Frontal cortex (tissue), 4 donors: ENCODE results near the gene ALOX5AP. TPM values are rescaled to one million over a fixed set of nuclear protein-coding genes. Genes with fewer than 3 reads are reported as not detected.
"Not testable (repeated sequence)": the region's sequence is repeated elsewhere in the genome, so short reads cannot be mapped to it uniquely, and the experiment has no call there.

Experiments used
- DNase-seq, 2 donors: peaks; one replicate each; pipeline ENCODE4 v3.0.0; 2012; ENCODE audit warnings: low spot score in 2 of 2
- FAIRE-seq: peaks from 2 replicates; lab custom pipeline; 2012; peaks lifted over from hg19 to GRCh38; lab: Jason Lieb, UNC
- total RNA-seq: library from RNA; depleted of rRNA; stranded (reverse); fragments of >200 nt; gene quantifications from one replicate; pipeline ENCODE4 v1.2.3, GENCODE V29; 2014
- donor health status: control.
- donor health status: control.
- donor health status: control.

ALOX5AP gene
- total RNA-seq, 1 donor from 2014 or later, result 2.0 TPM

GRCh38 chr13:30734439-30734838, 904 bp upstream of the ALOX5AP start:
- no peak for DNase-seq
- FAIRE-seq, result no peak

GRCh38 chr13:30735872-30736175, 481 bp downstream of the ALOX5AP start:
- FAIRE-seq (no peak), DNase-seq (no peak)

- DNase-seq (no peak), FAIRE-seq (no peak)
Measured at GRCh38 chr13:30736461-30737320, 1.3 kb downstream of the ALOX5AP start.

GRCh38 chr13:30737511-30738337, 2.4 kb downstream of the ALOX5AP start:
- FAIRE-seq, result no peak
- DNase-seq, result no peak

GRCh38 chr13:30738526-30739236, 3.3 kb downstream of the ALOX5AP start:
- FAIRE-seq, result no peak
- DNase-seq, result no peak

DNA sequence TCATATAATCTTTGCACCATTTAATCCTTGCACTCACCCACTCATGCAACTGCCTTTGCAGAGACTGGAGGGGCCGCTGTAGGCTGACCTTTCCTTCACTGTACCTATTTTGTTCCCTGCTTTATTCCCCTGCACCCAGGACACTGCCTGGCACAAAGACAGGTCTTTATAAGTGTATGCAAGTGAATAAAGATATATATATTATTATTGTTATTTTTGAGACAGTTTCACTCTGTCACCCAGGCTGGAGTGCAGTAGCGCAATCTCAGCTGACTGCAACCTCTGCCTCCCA, 3.8 kb downstream of the ALOX5AP start:
- FAIRE-seq (no peak), DNase-seq (no peak)

GRCh38 chr13:30739761-30740642, 4.7 kb downstream of the ALOX5AP start:
- DNase-seq (no peak), FAIRE-seq (no peak)

DNA sequence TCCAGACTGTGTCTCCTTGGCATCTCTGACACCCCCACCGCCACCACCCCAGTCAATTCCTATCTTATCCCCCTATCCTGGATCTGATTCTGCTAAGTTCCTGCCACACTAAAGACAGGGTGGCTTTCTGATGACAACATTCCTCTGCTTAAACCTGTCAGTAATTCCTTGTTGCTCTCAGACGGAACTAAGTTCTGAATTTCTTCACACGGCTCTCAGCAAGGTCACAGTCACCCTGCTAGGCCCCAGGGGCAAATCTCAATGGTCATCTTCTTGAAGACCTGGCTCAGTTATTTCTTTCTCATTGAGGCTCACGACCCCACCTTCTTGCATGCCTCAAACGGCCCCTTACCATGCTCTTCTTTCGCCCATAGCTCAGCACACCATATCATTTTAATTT, 7.6 kb downstream of the ALOX5AP start:
- no peak for FAIRE-seq
- no peak for DNase-seq

DNA sequence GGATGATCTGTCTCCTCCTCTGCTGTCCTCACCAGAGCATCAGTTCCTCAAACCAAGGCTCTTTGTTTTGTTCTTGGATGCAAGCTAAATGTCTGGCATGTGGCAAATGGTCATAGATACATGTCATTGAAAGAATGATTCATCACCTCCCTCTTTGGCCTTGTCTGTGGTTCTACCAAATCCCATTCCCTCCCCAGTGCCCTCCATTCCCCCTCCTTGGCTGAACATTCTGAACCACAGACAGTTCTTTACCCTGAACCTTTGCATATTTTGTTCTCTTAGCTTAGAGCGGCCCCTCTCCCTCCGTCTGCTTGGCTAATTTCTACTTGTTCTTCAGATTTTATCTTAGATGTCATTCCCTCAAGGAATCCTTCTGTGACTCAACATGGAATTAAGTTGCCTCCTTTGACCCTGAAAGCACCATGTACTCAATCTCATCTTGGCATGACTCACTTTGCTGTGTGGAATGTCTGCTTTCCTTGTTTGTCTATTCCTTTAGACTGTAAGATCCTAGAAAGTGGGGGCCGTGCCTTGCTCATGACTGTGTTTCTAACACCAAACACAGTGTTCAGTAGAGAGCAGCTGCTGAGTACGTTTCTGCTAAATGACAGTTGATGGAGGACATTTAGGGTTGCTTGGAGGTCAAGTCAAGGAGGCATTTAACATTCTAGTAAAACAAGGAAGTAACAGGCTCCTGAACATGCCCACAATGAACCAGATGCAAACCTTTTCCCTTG, 8.1 kb downstream of the ALOX5AP start:
- no peak for FAIRE-seq
- peak in 1 of 2 donors; percentile 21 for DNase-seq

DNA sequence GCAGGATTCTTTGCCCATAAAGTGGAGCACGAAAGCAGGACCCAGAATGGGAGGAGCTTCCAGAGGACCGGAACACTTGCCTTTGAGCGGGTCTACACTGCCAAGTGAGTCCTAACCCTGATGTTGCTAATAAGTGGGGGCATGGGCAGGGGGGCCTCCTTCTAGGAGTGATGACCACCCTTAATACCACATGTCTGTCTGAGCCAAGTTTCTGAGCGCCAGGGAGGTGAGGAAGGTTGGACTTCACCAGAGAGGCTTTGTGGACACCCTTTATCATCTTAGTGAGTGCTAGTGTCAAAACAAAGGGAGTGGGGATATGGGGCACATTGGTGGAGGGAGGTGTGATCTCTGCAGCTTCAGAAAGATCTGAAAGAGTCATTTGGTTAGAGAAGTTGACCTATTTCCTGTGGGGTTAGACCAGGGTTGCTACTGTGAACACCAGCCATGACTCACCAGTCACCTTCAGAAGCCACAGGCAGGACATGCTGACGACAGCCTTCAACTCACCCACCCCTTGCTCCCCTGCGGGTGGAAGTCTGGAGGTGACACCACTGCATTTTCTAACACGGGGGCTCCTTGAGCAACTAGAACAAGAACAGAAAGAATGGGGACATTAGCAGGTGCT, 8.8 kb downstream of the ALOX5AP start:
- FAIRE-seq (no peak), DNase-seq (no peak)

DNA sequence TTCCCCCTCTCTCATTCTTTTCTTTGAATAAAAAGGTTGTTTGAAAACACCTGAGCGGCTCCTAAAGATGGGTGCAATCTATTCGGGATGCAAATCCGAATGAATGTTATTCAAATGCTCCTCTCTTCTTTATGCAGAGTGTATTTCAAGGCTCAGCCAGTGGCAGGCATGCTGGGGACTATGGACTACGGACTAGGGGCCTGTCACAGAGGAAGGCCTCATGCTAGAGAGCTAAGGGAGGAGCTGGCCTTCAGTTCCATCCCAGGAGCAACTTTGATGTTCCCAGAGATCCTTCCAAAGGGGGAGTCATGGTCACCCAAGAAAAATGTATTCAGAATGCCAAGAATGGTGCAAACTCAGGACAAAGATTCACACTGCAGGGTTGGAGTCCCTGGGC, 9.3 kb downstream of the ALOX5AP start:
- DNase-seq (no peak), FAIRE-seq (no peak)

DNA sequence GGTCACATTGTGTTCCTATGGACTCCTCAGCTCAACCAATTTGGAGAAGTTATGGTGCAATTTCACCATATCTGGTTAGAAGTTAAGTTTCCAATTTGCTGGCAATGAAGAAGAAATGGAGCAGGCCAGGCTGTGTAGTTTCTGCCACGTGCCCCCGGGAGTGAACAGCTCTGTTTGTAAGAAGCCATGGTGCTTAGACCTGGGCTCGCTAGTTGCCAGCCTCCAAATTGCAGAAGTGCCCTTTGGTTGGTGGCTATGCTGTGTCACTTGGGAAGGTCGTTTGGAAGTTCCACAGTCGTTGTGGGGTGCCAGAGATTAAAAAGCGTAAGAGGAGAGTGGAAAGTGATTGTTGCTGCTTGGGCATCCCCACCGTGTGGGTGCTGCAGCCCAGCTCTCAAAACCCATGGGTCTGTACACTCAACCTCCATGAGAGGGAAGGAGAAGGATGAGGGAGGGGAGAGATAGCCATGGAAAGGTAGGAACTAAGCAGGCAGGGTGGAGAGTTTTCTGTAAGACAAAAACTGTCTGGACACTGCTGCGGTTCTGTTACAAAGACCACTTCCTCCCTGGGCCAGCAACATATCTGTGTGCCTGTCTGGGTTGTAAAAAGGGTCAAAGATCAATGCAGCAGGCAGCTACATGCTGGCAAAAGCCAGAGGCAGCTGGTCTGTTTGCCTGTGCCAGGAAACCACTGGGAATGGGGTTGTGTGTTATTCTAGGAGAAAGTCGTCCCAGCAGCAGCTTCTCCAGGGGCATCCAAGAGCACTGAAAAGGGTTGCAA, 10.8 kb downstream of the ALOX5AP start:
- FAIRE-seq (no peak), DNase-seq (no peak)

DNA sequence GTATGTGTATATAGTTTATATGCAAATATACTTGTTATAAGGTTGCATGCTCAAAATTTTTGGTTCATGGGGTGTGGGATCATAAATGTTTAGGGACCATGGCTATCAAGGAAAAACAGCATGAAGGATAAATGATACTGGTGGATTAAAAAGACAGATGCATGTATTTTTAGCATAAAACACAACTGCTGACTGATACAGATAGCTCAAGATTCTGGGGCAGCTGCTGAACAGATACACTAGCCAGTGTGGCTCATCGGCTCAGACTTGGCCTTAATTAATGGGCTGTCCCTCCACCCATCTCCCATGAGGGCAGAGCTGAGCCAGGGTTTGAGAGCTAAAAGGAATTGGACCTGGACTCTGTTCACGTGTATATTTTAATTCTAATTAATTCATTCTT, 11.4 kb downstream of the ALOX5AP start:
- DNase-seq (no peak), FAIRE-seq (no peak)

GRCh38 chr13:30747845-30748244, 12.5 kb downstream of the ALOX5AP start:
- not testable (repeated sequence) for FAIRE-seq, DNase-seq

DNA sequence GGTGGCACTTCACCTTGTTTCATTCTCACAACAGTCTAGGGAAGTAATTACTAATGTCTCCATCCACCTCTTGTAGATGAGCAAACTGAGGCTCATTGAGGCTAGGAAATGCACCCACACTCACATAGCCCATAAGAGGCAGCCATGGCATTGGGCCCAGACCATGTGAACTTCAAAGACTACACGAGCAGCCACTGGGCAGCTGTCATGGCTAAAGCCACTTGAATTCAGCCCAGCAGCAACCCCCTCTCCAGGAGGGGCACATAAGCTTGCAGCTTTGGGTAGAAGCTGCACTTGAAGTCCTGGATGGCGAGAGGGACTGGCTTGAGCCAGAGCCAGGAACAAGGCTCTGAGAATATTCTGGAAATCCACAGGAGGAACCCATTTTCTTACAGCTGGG, 13.4 kb downstream of the ALOX5AP start:
- FAIRE-seq (no peak), DNase-seq (no peak)

DNA sequence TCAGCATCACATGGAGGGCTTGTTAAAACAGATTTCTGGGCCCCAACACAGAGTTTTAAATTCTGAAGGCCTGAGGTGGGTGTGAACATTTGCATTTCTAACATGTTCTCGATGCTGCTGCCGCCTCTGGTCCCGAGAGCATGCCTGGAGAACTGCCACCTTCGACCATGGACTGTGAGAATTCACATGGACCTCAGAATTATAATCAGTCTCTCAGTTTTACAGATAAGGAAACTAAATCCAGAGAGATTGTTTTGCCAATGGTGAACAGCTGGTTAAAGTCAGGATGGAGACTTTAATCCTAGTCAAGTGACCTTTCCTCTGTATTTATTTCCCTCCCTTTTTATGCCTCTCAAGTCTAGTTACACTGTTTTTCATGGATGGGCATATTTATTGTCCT, 14.7 kb downstream of the ALOX5AP start:
- FAIRE-seq (no peak), DNase-seq (no peak)

- FAIRE-seq (no peak), DNase-seq (no peak)
Measured at GRCh38 chr13:30751183-30751933, 16.0 kb downstream of the ALOX5AP start.
